Stimulated activated naive CD4-positive, alpha-beta T cell (primary cell): Measurements from ENCODE around the gene NPAS2.

Experiments used
- DNase-seq, 6 experiments: peaks; one replicate each; lab custom pipeline; 2025; lab: John Stamatoyannopoulos, UW

NPAS2 gene

DNA sequence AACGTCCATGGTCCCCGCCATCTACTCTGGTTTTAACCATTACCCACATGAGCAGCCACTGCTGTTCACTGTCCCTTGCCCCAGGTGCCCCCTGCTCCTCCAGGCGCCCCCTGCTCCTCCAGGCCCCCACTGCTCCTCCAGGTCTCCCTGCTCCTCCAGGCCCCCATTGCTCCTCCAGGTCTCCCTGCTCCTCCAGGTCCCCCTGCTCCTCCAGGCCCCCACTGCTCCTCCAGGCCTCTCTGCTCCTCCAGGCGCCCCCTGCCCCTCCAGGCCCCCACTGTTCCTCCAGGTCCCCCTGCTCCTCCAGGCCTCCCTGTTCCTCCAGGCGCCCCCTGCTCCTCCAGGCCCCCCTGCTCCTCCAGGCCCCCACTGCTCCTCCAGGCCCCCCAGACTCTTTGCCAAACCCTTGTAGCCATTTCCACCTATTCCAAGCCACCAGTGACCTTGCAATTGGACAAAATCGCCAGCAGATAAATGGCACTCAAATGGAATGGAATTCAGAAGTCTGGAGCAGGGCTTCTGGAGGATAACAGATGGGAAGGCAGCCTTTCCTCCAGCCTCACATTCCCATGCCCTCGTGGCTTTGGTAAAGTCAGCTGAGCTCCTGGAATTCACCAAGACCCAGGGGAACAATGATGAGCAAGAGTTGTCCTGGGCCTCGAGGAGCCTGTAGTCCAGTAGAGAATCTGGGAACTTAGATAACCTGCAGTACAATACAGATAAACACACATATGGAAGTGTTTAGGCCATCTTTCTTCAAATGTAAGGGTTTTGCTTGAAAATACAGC, 168.9 kb downstream of the NPAS2 start:
- no peak for DNase-seq

DNA sequence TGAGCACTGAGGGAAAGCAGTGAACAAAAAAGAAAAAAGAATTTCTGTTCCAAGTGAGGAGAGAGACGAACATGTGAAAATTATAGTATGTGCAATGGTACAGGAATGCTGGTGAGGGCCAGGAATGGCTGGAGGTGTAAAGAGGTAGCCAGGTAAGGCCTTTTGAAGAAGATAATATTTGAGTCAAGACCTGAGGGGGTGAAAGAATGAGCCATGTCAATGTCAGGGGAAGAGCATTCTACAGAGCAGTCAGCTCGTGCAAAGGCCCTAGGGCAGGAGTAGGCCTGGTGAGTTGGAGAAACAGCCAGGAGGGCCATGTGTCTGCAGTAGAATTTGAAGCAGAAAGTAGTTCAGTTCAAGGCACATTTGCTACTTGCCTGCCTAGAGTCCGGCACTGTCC, 169.7 kb downstream of the NPAS2 start:
- no peak for DNase-seq

DNA sequence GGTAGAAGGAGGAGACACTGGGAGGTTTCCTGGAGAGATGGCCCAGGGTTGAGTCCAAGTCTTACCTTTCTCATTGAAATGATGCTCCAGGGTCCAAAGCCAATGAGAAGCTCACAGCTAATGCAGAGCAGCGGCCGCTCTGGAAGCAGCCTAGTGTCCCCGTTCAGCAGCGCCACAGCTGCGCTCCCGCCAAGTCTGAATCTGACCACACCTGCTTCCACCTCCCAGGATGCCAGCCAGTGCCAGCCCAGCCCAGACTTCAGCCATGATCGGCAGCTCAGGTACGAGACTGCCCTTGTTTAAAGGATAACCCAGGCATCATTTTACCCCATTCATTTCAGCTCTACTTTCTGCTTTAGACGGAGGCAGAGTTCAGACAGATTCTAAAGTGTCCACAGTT, 170.2 kb downstream of the NPAS2 start:
- DNase-seq = no peak

DNA sequence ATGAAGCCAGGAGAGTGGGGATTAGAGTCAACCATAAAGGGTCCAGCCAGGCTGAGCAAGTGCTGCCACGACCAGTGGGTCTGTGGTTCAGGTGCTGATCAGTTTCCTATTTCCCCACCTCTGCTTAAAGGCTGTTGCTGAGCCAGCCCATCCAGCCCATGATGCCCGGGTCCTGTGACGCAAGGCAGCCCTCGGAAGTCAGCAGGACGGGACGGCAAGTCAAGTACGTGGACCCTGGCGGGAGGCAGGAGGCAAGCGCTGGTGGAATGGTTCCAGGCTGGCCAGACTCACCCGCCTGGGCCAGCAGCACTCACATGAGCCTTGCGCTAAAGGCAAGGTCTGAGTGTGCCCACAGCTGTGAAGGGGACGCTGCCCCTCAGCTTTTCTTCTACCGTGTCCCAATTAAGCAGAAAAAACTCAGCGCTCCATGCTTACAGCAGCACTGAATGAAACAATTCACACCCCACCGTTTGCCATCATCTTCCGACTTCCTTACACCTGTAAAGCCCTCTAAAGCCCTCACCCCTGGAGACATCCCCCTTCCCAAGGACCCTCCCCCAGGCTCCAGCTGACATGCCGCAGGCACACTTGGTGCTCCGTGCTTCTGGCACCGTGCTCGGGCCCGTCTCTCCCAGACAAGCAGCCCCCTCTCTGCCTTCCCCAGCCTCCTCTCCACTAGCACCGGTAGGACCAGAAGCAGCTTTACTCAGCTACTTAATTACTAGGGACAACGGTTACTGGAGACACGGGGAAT, 170.9 kb downstream of the NPAS2 start:
- DNase-seq = no peak

DNA sequence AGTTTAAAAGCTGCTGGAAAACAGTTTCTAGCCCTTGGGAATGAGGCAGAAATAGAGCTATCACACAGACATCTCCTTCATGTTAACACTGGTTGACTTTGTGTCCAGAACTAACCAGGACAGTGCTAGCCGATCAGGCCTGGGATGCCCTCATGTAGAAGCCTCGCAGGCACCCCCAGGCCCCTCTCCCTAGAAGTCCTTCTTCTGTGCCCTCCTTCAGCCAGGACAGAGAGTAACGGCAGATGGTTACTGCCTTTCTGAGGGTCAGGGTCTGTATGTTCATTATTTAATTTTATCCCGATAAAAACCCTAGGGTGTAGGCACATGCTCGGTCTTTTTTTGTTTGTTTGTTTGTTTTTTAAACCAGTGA, 171.4 kb downstream of the NPAS2 start:
- DNase-seq = no peak

DNA sequence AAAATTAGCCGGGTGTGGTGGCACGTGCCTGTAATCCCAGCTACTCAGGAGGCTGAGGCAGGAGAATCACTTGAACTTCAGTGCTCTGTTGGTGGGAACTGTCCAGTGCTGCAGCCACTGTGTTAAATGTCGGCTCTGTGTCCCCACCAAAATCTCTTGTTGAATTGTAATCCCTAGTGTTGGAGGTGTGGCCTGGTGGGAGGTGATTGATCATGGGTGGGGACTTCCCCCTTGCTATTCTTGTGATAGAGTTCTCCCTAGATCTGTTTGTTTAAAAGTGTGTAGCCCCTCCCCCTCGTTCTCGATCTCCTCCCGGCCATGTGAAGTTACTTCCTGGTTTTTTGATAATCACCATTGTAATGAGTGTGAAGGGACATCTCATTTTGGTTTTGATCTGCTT, 172.3 kb downstream of the NPAS2 start:
- DNase-seq = no peak

DNA sequence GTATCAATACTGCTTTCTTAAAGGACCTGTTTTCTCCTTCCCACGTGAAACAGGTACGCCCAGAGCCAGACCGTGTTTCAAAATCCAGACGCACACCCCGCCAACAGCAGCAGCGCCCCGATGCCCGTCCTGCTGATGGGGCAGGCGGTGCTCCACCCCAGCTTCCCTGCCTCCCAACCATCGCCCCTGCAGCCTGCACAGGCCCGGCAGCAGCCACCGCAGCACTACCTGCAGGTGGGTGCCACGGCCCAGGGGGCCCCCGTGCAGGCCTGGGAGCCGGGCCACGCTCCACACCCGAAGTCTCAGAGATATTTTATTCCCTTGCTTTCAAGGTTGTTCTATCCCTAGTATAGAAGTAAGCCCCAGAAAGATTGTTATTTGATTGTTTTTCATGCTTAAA, 173.4 kb downstream of the NPAS2 start:
- DNase-seq = no peak

DNA sequence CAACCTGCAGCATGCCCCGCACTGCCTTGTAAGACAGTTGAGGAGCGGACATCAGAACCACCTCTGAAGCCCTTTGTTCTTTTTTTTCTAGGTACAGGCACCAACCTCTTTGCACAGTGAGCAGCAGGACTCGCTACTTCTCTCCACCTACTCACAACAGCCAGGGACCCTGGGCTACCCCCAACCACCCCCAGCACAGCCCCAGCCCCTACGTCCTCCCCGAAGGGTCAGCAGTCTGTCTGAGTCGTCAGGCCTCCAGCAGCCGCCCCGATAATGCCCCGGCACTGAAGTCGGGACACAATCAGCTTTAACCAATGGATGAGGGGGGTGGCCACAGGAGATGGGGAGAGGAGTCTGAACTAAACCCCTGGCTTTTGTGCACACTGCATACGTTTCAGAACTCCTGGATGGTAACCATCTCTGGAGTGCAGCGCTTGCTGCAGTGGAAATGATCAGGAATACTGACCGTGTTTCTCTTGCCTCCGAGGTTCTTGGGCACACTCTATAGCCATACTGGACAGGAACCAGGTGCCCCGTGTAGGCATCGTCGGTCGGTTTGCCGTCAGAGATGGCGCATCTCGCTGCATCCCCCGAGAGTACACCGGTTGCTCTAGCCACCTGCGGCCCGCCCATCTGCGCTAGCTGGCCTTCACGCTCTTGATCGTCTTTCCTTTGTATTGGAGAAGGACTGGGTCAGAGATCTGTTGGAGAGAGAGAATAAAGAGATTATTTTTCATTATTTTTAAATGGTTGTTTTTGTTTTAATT, 175.6 kb downstream of the NPAS2 start:
- DNase-seq = no peak

DNA sequence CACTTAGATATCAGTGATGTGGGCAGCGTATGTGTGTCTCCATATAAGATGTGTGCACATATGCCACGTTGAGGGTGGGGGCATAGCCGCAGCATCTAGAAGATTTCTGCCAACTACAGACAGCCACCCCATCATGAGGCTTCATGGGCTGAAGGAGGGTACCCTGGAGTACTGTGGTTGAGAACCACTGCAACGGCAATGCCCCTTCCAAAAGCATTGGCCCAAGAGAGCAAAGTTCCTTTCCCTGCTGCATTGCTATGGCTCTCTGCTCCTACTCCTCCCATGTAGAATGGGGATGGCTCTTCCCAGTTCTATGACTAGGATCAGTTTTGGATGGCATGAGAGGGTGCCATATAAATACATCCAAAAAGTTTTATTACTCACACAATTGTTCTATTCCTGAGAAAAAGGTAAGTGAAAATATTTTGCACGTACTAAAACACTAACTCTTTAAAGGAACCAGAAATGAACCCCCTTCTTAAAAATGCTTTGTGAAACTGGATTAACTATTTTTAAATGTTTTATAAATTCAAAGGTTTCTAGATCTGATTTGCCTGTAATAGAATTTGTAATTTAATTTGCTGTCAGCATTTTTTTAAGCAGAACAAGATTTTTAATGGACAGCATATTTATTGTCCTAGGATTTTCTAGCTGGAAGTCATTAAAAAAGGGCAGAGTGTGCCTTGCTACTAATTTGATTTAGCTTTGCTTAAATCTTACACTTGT, 177.7 kb downstream of the NPAS2 start:
- no peak for DNase-seq

DNA sequence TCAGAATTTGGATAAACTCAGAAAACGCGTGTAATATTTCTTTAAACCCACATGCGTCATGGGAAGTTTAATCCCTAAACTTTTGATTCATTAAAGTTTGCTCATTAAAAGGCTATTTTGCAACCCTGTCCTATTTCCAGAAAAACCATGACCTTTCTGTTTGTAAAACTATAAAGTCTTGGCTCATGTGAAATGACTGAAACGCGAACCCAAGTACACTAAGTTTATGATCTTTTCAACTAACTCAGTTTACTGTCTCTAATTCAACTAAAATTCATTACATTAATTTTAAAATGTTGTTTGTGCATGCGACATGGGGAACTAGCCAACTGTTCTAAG, 178.3 kb downstream of the NPAS2 start:
- DNase-seq = no peak

DNA sequence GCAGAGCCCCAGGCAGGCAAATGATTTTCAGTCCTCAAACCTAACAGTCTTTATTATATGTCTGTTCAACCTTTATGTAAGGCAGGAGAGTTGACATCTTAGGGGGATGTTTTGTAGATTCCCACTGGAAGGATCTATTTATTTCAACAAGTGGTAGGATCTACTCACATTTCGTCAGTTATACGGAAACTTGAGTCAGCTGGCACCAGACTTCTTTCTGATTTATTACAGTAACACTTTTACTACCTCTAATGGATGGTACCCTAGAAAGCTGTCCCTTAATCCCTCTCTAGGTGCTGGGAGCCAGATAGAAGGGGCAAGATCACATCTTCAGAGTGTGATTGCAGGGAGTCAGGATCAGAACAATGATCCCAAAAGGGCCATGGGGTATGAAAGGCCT, 180.1 kb downstream of the NPAS2 start:
- DNase-seq = no peak

DNA sequence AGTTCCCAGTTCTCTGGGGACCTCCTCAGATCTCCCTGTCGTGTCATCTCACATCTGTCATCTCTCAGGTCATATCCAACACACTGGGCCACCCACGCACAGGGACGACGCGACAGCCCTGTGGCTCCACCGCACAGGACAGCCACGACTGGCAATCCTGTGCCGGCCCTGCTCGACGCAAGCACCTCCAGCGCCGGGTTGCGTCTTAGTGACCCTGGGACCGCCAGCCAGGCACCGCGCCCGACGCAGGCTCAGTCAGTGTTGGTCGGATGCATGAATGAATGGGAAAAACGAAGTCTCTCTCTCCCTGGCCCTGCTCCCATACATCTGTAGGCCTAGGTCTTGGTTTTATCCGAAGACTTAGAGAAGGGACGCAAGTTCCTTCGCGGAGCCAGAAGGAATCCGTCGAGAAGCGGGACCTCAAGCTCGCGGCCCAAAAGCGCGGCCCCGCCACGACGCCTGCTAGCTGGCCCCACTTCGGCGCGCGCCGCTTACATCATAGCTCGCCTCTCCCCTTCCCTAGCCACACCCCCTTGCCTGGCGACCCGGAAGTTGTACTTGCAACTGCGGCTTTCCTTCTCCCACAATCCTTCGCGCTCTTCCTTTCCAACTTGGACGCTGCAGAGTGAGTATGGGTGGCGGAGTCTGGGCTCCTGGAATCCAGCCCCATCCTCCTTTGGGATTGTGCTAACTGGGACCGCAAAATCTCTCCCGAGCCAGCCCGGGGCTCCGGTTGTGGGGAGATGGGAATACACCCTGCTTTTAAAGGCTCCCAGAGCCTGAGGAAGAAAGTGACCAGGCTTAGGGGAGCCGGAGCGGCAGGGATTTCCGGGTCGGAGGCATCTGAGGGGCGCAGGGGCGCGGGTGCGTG, 182.0 kb downstream of the NPAS2 start, which contains the start of gene RPL31:
RPL31 (plus strand) TSS at position 599 of the 871 bp plus-strand sequence. CDS start 413 bp downstream, outside the sequence.
- DNase-seq = peak; percentile 86 to 95 (median 94)

DNA sequence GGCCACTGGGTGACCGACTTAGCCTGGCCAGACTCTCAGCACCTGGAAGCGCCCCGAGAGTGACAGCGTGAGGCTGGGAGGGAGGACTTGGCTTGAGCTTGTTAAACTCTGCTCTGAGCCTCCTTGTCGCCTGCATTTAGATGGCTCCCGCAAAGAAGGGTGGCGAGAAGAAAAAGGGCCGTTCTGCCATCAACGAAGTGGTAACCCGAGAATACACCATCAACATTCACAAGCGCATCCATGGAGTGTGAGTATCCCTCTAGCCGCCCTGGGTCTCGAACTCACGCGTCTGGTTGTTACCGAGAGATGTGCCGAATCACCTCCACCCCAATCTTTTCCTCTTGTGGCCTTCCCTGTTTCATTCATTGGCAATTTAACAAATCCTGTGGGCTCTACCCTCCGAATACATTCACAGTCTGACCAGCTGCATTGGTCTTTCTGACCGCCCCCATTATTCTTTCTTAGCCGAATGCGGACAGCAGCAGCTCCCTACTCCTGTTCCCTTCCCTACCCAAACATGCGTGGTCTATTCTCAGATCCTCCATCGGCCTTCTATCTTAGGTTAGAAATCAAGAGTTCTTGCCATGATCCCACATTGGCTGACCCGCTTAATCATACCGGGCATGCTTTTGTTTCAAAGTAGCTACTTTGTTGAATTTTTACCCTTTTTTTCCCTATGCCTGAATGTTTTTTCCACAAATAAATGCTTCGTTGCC, 182.8 kb downstream of the NPAS2 start:
- DNase-seq = peak in 1 of 6 experiments; percentile 20

DNA sequence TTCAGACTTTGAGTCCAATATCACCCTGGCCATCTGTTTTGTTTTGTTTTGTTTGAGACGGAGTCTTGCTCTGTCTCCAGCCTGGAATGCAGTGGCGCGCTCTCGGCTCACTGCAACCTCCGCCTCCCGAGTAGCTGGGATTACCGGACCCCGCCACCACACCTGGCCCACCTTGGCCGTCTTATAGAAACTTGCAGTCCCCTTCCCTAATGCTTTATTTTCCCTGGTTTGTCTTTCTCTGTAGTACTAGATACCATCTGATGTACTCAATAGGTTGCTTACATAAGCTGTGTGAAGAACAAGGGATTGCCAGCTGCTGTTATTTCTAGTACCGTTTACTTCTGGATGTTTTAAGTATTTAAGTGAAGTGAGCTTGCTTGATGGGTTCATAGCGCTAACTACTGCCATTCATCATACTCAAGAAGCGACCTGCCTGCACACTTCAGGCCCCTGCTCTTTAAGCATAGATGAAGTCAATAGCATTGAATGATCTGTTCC, 183.4 kb downstream of the NPAS2 start:
- peak in 1 of 6 experiments; percentile 11 for DNase-seq

DNA sequence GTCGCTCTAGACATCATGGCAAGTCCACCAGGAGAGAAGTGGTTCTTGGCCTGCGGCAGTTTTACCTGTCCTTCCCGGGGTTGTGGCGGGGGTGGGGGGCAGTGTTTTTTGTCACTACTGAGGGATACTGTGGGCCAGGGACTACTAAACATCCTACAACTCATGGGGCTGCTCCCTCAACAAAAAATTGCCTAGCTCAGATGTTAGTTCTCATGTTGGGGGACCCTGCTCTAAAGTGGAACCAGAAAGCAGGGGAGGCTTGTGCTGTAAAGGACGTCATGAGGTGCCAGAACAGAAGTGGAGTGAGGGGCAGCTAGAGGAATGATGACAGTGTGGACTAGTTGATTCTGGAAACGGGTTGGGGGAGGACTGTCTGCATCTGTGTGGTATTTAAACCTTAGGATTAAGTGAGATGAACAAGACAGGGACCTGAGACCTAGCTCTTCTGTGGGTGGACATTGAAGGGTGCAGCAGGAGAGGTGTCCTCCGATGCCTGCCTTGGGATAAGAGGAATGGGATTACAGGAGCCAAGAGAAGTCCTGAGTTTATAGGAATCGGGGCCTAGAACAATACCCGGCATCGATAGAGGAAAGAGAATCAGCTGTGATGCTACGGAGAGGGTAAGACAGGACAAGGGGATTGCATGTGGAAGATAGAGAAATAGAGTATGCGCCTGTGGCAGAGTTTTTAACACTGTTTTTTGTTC, 184.8 kb downstream of the NPAS2 start:
- DNase-seq = peak in 1 of 6 experiments; percentile 4

DNA sequence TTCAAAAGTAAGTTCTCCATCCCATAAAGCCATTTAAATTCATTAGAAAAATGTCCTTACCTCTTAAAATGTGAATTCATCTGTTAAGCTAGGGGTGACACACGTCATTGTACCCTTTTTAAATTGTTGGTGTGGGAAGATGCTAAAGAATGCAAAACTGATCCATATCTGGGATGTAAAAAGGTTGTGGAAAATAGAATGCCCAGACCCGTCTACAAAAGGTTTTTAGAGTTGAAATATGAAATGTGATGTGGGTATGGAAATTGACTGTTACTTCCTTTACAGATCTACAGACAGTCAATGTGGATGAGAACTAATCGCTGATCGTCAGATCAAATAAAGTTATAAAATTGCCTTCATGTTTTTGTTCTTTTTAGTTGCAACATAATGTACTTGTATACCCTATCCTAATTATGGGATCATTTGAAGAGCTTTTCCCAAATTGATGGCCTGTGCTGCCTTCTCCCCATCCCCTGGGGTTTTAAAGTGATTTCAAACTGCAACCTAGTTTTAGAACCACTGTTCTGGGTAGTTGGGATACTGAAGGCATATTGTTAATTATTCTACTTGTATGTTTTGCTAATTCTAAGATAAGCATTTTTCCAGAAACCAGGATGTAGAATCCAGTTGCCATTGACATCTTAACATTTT, 186.3 kb downstream of the NPAS2 start:
- no peak for DNase-seq

DNA sequence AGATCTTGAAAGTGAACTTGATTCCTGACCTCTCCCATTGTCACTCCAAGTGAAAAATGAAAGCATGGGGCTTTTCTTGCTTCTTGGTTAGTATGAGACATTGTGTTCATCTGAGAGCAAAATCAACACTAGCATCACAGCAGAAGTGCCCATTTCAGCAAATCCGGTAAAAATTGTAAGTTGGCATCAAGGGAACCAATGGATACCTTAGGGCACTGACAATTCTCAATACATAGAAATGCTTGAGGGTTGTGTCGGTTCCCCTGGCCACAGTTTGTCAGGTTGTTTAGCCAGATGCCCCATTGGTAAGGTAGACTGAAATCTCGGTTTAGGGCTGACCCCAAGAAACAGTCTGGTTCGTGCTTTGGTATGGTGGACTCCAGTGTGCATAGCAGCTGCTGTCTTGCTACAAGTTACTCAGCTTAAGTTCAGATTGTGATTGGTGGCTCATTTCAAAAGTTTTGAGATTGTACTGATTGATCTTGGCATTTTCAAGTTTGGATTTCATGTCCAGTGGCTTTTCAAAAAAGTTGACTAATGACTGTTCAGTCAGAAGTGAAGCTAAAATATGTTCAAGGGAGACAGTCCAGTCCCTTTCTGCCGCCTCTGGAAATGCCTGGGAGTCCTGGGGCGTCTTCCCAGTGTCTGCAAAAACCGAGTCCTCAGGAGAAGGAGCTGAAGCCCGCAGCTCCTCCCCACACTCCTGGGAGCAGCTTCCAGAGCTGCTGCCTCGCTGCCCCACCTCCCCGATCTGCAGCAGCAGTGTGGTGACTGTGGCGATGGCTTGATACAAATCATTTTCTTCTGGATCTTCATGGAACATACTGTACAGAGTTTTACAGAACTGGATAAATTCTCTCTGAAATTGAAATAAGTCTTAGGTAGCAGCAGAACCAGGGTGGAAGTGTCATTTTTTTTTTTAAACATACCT, 187.7 kb downstream of the NPAS2 start:
- DNase-seq = no peak

DNA sequence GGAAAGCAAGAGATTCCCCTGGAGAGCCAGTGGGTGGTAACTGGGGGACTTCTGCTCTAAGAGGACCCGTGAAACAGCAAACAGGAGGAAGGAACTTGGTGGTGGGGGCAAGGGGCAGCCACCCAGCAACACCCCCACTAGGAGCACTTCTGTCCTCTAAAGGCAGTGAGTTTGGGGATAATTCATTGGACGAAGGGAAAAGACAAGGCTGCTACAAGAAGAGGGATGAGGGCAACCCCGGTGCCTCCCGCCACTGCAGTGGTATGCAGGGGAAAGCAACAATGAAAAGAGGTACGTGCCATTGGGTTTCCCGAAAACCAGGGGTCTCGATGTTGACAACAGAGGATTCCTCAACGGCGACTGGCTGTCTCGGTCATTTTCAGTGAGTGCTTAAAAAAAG, 191.2 kb downstream of the NPAS2 start:
- no peak for DNase-seq
